ENCODE results near the gene ZRANB2.
A peak's percentile ranks its signal among the peaks of the same experiment; 100 is the strongest.

ZRANB2 gene

GRCh38 chr1:71053758-71054157 lies 27.1 kb downstream of the ZRANB2 start:
- no peak for TF ChIP-seq L3MBTL2 (conservative IDR thresholded peaks at IDR 0.05)
- no peak for TF ChIP-seq NFRKB (IDR thresholded peaks at IDR 0.05)
- no peak for TF ChIP-seq TARDBP (IDR thresholded peaks at IDR 0.05)
- no peak for TF ChIP-seq ARNT (IDR thresholded peaks at IDR 0.05)
- TF ChIP-seq PKNOX1 (IDR thresholded peaks at IDR 0.05): no peak
- no peak for TF ChIP-seq FOXA1 (IDR thresholded peaks at IDR 0.05)
- TF ChIP-seq HDGF (IDR thresholded peaks at IDR 0.05; ENCODE audit: borderline replicate concordance): no peak
- no peak for TF ChIP-seq LEF1 (IDR thresholded peaks at IDR 0.05; ENCODE audit: borderline replicate concordance)
- TF ChIP-seq ZNF384 (IDR thresholded peaks at IDR 0.05): no peak
- no peak for TF ChIP-seq BHLHE40 (IDR thresholded peaks at IDR 0.05; ENCODE audit: borderline replicate concordance)
- no peak for TF ChIP-seq FOXK2 (IDR thresholded peaks at IDR 0.05)
- TF ChIP-seq SUZ12 (IDR thresholded peaks at IDR 0.05): no peak
- no peak for DNase-seq (ENCODE audit: extremely low spot score)
- CTCF ChIA-PET: no interaction called here
- POLR2A ChIA-PET: no interaction called here

- ChIA-PET POLR2A (no interaction called here), CTCF (no interaction called here)
- TF ChIP-seq LEF1 (IDR thresholded peaks at IDR 0.05; ENCODE audit: borderline replicate concordance) (no peak), CTBP1 (IDR thresholded peaks at IDR 0.05; ENCODE audit: borderline replicate concordance) (no peak), L3MBTL2 (conservative IDR thresholded peaks at IDR 0.05) (no peak), FOXA1 (IDR thresholded peaks at IDR 0.05) (no peak), FOXM1 (IDR thresholded peaks at IDR 0.05; ENCODE audit: borderline replicate concordance) (no peak), BHLHE40 (IDR thresholded peaks at IDR 0.05; ENCODE audit: borderline replicate concordance) (no peak), PKNOX1 (IDR thresholded peaks at IDR 0.05) (no peak), FOXK2 (IDR thresholded peaks at IDR 0.05) (no peak), HDGF (IDR thresholded peaks at IDR 0.05; ENCODE audit: borderline replicate concordance) (no peak), SP1 (IDR thresholded peaks at IDR 0.05) (no peak), ARNT (IDR thresholded peaks at IDR 0.05) (no peak), SUZ12 (IDR thresholded peaks at IDR 0.05) (no peak), ELF4 (IDR thresholded peaks at IDR 0.05) (no peak), NFRKB (IDR thresholded peaks at IDR 0.05) (no peak), TARDBP (IDR thresholded peaks at IDR 0.05) (no peak)
- no peak for DNase-seq (ENCODE audit: extremely low spot score)
Measured at GRCh38 chr1:71053146-71053545, 27.7 kb downstream of the ZRANB2 start.

- TF ChIP-seq ARNT (IDR thresholded peaks at IDR 0.05) (no peak), TARDBP (IDR thresholded peaks at IDR 0.05) (no peak), SUZ12 (IDR thresholded peaks at IDR 0.05) (no peak), PKNOX1 (IDR thresholded peaks at IDR 0.05) (no peak), NFRKB (IDR thresholded peaks at IDR 0.05) (no peak), L3MBTL2 (conservative IDR thresholded peaks at IDR 0.05) (no peak), FOXK2 (IDR thresholded peaks at IDR 0.05) (no peak), CTBP1 (IDR thresholded peaks at IDR 0.05; ENCODE audit: borderline replicate concordance) (no peak), BHLHE40 (IDR thresholded peaks at IDR 0.05; ENCODE audit: borderline replicate concordance) (no peak), FOXA1 (IDR thresholded peaks at IDR 0.05) (no peak), SP1 (IDR thresholded peaks at IDR 0.05) (no peak), ELF4 (IDR thresholded peaks at IDR 0.05) (no peak), LEF1 (IDR thresholded peaks at IDR 0.05; ENCODE audit: borderline replicate concordance) (no peak), ZNF384 (IDR thresholded peaks at IDR 0.05) (no peak), HDGF (IDR thresholded peaks at IDR 0.05; ENCODE audit: borderline replicate concordance) (no peak), FOXM1 (IDR thresholded peaks at IDR 0.05; ENCODE audit: borderline replicate concordance) (no peak)
- peak; percentile 74 for DNase-seq (ENCODE audit: extremely low spot score)
- ChIA-PET CTCF (interaction anchor here (0.9 to 1.9 kb wide), 3 partner anchors 14 to 521 kb away, joined by 3 to 4 read pairs (median 3); no protein-coding TSS in a partner anchor), POLR2A (no interaction called here)
Measured at GRCh38 chr1:71049951-71050598, 30.8 kb downstream of the ZRANB2 start.

- CTCF ChIA-PET: interaction anchor here (0.6 kb wide), 1 partner anchor 15 kb away, joined by 3 read pairs; no protein-coding TSS in a partner anchor
- peak; percentile 66 for DNase-seq (ENCODE audit: extremely low spot score)
Measured at GRCh38 chr1:71047635-71048607, 32.9 kb downstream of the ZRANB2 start, which contains the start of gene PTGER3. Gene PTGER3 (minus strand): TSS chr1:71047816. CDS start chr1:71047577, 239 bp downstream.

More at GRCh38 chr1:71047635-71048607, 32.9 kb downstream of the ZRANB2 start, which contains the start of gene PTGER3:
- POLR2A ChIA-PET: no interaction called here
- TF ChIP-seq FOXM1 (IDR thresholded peaks at IDR 0.05; ENCODE audit: borderline replicate concordance) (no peak), BHLHE40 (IDR thresholded peaks at IDR 0.05; ENCODE audit: borderline replicate concordance) (no peak), SUZ12 (IDR thresholded peaks at IDR 0.05) (no peak), TARDBP (IDR thresholded peaks at IDR 0.05) (no peak), FOXA1 (IDR thresholded peaks at IDR 0.05) (no peak), ZNF384 (IDR thresholded peaks at IDR 0.05) (no peak), SP1 (IDR thresholded peaks at IDR 0.05) (no peak), L3MBTL2 (conservative IDR thresholded peaks at IDR 0.05) (no peak), NFRKB (IDR thresholded peaks at IDR 0.05) (no peak), PKNOX1 (IDR thresholded peaks at IDR 0.05) (no peak), LEF1 (IDR thresholded peaks at IDR 0.05; ENCODE audit: borderline replicate concordance) (no peak), ELF4 (IDR thresholded peaks at IDR 0.05) (no peak), CTBP1 (IDR thresholded peaks at IDR 0.05; ENCODE audit: borderline replicate concordance) (no peak), ARNT (IDR thresholded peaks at IDR 0.05) (no peak), FOXK2 (IDR thresholded peaks at IDR 0.05) (no peak), HDGF (IDR thresholded peaks at IDR 0.05; ENCODE audit: borderline replicate concordance) (no peak)
